Transverse colon (tissue), 4 donors: ENCODE data around the gene TMEM238L.

ENCODE experiments used
- EP300 ChIP-seq: sonication (generic); formaldehyde crosslinking; IDR thresholded peaks from one replicate; pipeline ENCODE4 v1.6.1; 2017; ENCODE audit warnings: antibody characterized with exemption, low read depth
- POLR2A ChIP-seq: fragments of 450-650 bp; IDR thresholded peaks from one replicate; pipeline ENCODE4 v1.6.1; 2016; ENCODE audit warnings: antibody characterized with exemption, mild to moderate bottlenecking, moderate library complexity
- POLR2AphosphoS5 ChIP-seq, 3 donors: sonication (generic); formaldehyde crosslinking; IDR thresholded peaks; one replicate each; pipeline ENCODE4 v1.6.1; 2016; ENCODE audit warnings: antibody characterized with exemption in 3 of 3
- TF ChIP-seq, protein P1 (sequence below), 5 experiments: fragments of 200-600 bp in 3 of 5; fragments of 450-650 bp in 2 of 5; sonication (generic) in 3 of 5; IDR thresholded peaks; 1 replicate in 2 of 5; 2 replicates in 3 of 5; pipeline ENCODE4 v1.5.1; 2016 to 2017; ENCODE audit warnings: antibody characterized with exemption in 5 of 5, inconsistent platforms in 3 of 5, mild to moderate bottlenecking in 2 of 5, moderate library complexity in 1 of 5

DNA sequence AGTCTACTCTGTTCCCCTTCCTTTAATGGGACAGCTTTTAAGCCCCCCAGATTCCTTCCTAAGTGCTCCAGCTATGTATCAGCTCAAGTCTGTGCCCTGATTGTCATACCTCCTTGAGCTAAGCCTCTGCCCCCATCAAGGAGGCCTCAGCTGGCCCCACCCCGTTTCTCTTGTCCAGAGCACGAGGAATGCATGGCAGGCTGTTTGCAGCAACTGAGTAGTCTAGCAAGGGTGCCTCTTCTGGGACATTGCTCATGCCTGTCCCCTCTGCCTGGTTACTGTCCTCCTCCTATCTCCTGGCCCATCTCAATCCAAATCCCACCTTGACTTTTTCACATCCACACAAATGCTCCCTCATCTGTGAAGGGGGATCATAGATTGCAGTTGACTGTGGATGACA, 46.3 kb downstream of the TMEM238L start:
- TF ChIP-seq, protein P1, sequence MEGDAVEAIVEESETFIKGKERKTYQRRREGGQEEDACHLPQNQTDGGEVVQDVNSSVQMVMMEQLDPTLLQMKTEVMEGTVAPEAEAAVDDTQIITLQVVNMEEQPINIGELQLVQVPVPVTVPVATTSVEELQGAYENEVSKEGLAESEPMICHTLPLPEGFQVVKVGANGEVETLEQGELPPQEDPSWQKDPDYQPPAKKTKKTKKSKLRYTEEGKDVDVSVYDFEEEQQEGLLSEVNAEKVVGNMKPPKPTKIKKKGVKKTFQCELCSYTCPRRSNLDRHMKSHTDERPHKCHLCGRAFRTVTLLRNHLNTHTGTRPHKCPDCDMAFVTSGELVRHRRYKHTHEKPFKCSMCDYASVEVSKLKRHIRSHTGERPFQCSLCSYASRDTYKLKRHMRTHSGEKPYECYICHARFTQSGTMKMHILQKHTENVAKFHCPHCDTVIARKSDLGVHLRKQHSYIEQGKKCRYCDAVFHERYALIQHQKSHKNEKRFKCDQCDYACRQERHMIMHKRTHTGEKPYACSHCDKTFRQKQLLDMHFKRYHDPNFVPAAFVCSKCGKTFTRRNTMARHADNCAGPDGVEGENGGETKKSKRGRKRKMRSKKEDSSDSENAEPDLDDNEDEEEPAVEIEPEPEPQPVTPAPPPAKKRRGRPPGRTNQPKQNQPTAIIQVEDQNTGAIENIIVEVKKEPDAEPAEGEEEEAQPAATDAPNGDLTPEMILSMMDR (IDR thresholded peaks at IDR 0.05): no peak
- TF ChIP-seq POLR2AphosphoS5 (IDR thresholded peaks at IDR 0.05) (no peak), EP300 (no peak), POLR2A (no peak)
